C4-2B (cell line): ENCODE results near the gene PFKFB3.

Experiments
- H3K27ac ChIP-seq: fragments of 450-650 bp; 2 replicates; pipeline ENCODE4 v1.5.1; 2017
- CTCF ChIP-seq: fragments of 450-650 bp; conservative IDR thresholded peaks from 2 replicates; pipeline ENCODE4 v1.5.1; 2017; ENCODE audit warnings: mild to moderate bottlenecking
- ZFX ChIP-seq: fragments of 450-650 bp; IDR thresholded peaks from 2 replicates; pipeline ENCODE4 v1.6.1; 2017

PFKFB3 gene

GRCh38 chr10:6211671-6212635 is 9.2 kb downstream of the PFKFB3 start:
- H3K27ac ChIP-seq = no peak overlapping the region
- no peak for TF ChIP-seq CTCF
- no peak for TF ChIP-seq ZFX

- TF ChIP-seq ZFX (no peak), CTCF (no peak)
- no peak overlapping the region for H3K27ac ChIP-seq
Measured at GRCh38 chr10:6212806-6213205, 10.1 kb downstream of the PFKFB3 start.

GRCh38 chr10:6213257-6213905 is 10.6 kb downstream of the PFKFB3 start:
- TF ChIP-seq ZFX (no peak), CTCF (no peak)

GRCh38 chr10:6213908-6214307 is 11.2 kb downstream of the PFKFB3 start:
- no peak overlapping the region for H3K27ac ChIP-seq
- TF ChIP-seq CTCF (no peak), ZFX (no peak)

More at GRCh38 chr10:6213257-6213905, 10.6 kb downstream of the PFKFB3 start:
- H3K27ac ChIP-seq = no peak overlapping the region

- TF ChIP-seq ZFX (no peak), CTCF (no peak)
- no peak overlapping the region for H3K27ac ChIP-seq
Measured at GRCh38 chr10:6214612-6215011, 11.9 kb downstream of the PFKFB3 start.

GRCh38 chr10:6215241-6215640 is 12.5 kb downstream of the PFKFB3 start:
- TF ChIP-seq ZFX = no peak
- no peak for TF ChIP-seq CTCF
- H3K27ac ChIP-seq = no peak overlapping the region
